GM12873 (cell line): ENCODE results near the gene CPSF4L.

Experiments used
- CTCF ChIP-seq: IDR thresholded peaks from 2 replicates; pipeline ENCODE4 v1.5.1; 2012; ENCODE audit warnings: low read depth, mild to moderate bottlenecking, moderate library complexity, low read length, control low read depth; ENCODE audit not compliant: insufficient read depth; ENCODE audit errors: missing control alignments

The CPSF4L gene

GRCh38 chr17:73261617-73261951 is at the start of gene CPSF4L:
TSS of gene CPSF4L (minus strand) at chr17:73261880. CDS start at chr17:73261818, 62 bp downstream.
- no peak for TF ChIP-seq CTCF

GRCh38 chr17:73311428-73311780 is 49.7 kb upstream of the CPSF4L start:
- no peak for TF ChIP-seq CTCF

- no peak for TF ChIP-seq CTCF
These were observed 48.3 kb upstream of the CPSF4L start for GRCh38 chr17:73309727-73310596.

GRCh38 chr17:73308017-73308823 is 46.5 kb upstream of the CPSF4L start:
- no peak for TF ChIP-seq CTCF

- TF ChIP-seq CTCF: no peak
These were observed 45.5 kb upstream of the CPSF4L start for GRCh38 chr17:73307130-73307529.

GRCh38 chr17:73305845-73306836 is 44.5 kb upstream of the CPSF4L start:
- TF ChIP-seq CTCF: no peak
